Mammary epithelial cell (primary cell): ENCODE measurements around the gene TTC38.

Source experiments
- EZH2 ChIP-seq: IDR thresholded peaks from 2 replicates; pipeline ENCODE4 v1.6.1; 2012; ENCODE audit warnings: low read length, inconsistent platforms, borderline replicate concordance
- TF ChIP-seq, protein P1 (sequence below), 2 donors: IDR thresholded peaks in 1 of 2; conservative IDR thresholded peaks in 1 of 2; 2 replicates each; pipeline ENCODE4 v1.5.1; 2011 to 2012; ENCODE audit warnings: inconsistent platforms in 2 of 2, low read length in 2 of 2, mild to moderate bottlenecking in 2 of 2, control low read depth in 1 of 2, low read depth in 1 of 2; ENCODE audit not compliant: insufficient read depth in 1 of 2; ENCODE audit errors: extremely low read depth in 1 of 2

DNA sequence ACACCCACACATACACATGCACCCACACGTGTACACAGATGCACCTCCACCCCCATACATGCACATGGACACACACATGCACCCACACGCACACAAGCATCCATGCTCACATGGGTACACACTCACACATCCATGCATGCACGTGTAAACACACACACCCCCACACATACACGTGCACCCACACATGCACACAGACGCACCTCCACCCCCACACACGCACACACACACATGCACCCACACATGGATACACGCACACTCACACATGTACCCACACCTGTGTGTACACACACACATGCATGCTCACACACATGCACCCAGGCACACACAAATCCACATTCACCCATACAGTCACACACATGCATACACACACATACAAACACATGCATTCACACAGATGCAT, 42.2 kb upstream of the TTC38 start:
- TF ChIP-seq, protein P1, sequence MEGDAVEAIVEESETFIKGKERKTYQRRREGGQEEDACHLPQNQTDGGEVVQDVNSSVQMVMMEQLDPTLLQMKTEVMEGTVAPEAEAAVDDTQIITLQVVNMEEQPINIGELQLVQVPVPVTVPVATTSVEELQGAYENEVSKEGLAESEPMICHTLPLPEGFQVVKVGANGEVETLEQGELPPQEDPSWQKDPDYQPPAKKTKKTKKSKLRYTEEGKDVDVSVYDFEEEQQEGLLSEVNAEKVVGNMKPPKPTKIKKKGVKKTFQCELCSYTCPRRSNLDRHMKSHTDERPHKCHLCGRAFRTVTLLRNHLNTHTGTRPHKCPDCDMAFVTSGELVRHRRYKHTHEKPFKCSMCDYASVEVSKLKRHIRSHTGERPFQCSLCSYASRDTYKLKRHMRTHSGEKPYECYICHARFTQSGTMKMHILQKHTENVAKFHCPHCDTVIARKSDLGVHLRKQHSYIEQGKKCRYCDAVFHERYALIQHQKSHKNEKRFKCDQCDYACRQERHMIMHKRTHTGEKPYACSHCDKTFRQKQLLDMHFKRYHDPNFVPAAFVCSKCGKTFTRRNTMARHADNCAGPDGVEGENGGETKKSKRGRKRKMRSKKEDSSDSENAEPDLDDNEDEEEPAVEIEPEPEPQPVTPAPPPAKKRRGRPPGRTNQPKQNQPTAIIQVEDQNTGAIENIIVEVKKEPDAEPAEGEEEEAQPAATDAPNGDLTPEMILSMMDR (conservative IDR thresholded peaks at IDR 0.05 in 1 of 2, IDR thresholded peaks at IDR 0.05 in 1 of 2; ENCODE audit: extremely low read depth in 1 of 2, insufficient read depth in 1 of 2, low read depth in 1 of 2, low read length in 2 of 2), result no peak
- no peak for TF ChIP-seq EZH2
